ENCODE measurements around the gene HLA-F. TPM values are rescaled to one million over a fixed set of nuclear protein-coding genes. Genes with fewer than 3 reads are reported as not detected.

HLA-F gene
- total RNA-seq, 1 donor: 30.4 TPM

DNA sequence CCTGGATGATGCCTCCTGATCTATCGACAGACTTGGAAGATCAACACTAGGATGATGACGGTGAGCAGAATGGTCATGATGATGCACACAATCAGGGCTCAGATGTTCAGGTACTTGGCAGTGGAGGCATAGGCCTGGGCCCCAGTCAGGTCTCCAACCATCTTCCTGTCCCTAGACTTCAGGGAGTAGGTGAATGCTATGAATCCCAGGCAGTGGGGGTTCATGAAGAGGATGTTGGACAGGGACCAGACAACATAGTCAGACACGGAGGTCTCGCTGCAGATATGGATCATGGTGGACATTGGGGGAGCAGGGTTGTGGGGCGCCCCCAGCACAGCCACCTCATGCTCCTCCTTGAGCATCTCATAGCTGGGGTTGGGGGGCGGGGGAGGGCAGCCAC, 27.5 kb downstream of the HLA-F start:
- no peaks in the 10 kb centered on the region for H3K9me3 ChIP-seq (ENCODE audit: low read depth, low read length)
- no peak overlapping the region for H3K27ac ChIP-seq (ENCODE audit: low read depth, low read length)
- no peak for DNase-seq (ENCODE audit: insufficient read length, low spot score, missing footprints)
- H4K20me1 ChIP-seq (ENCODE audit: insufficient read depth, low read length): no peaks in the 10 kb centered on the region
- H3K27me3 ChIP-seq (ENCODE audit: insufficient read depth, low read length): no peaks in the 10 kb centered on the region
- peaks cover 3% of the 10 kb centered on the region for H3K4me1 ChIP-seq (ENCODE audit: insufficient read depth, low read length)
- H2AFZ ChIP-seq (ENCODE audit: low read length): no peak overlapping the region
- TF ChIP-seq, protein P1, sequence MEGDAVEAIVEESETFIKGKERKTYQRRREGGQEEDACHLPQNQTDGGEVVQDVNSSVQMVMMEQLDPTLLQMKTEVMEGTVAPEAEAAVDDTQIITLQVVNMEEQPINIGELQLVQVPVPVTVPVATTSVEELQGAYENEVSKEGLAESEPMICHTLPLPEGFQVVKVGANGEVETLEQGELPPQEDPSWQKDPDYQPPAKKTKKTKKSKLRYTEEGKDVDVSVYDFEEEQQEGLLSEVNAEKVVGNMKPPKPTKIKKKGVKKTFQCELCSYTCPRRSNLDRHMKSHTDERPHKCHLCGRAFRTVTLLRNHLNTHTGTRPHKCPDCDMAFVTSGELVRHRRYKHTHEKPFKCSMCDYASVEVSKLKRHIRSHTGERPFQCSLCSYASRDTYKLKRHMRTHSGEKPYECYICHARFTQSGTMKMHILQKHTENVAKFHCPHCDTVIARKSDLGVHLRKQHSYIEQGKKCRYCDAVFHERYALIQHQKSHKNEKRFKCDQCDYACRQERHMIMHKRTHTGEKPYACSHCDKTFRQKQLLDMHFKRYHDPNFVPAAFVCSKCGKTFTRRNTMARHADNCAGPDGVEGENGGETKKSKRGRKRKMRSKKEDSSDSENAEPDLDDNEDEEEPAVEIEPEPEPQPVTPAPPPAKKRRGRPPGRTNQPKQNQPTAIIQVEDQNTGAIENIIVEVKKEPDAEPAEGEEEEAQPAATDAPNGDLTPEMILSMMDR (IDR thresholded peaks at IDR 0.05; ENCODE audit: extremely low read depth, low read depth, low read length): no peak
- H3K79me2 ChIP-seq (ENCODE audit: insufficient read depth, low read length): no peaks in the 10 kb centered on the region
- no peaks in the 10 kb centered on the region for H3K36me3 ChIP-seq (ENCODE audit: insufficient read depth, low read length)
- no peak overlapping the region for H3K4me2 ChIP-seq (ENCODE audit: insufficient read depth, low read length)
- H3K4me3 ChIP-seq (ENCODE audit: insufficient read depth, low read length): no peak overlapping the region

GRCh38 chr6:29751480-29751879, 28.2 kb downstream of the HLA-F start:
- Histone ChIP-seq H3K27ac (ENCODE audit: low read depth, low read length) (no peak overlapping the region), H3K4me2 (ENCODE audit: insufficient read depth, low read length) (peak overlapping the region; percentile 91), H4K20me1 (ENCODE audit: insufficient read depth, low read length) (no peaks in the 10 kb centered on the region), H3K79me2 (ENCODE audit: insufficient read depth, low read length) (no peaks in the 10 kb centered on the region), H3K4me3 (ENCODE audit: insufficient read depth, low read length) (no peak overlapping the region), H3K36me3 (ENCODE audit: insufficient read depth, low read length) (no peaks in the 10 kb centered on the region), H2AFZ (ENCODE audit: low read length) (no peak overlapping the region), H3K9me3 (ENCODE audit: low read depth, low read length) (no peaks in the 10 kb centered on the region), H3K4me1 (ENCODE audit: insufficient read depth, low read length) (peaks cover 3% of the 10 kb centered on the region), H3K27me3 (ENCODE audit: insufficient read depth, low read length) (peaks cover 5% of the 10 kb centered on the region)
- TF ChIP-seq, protein P1 (IDR thresholded peaks at IDR 0.05; ENCODE audit: extremely low read depth, low read depth, low read length): no peak
- no peak for DNase-seq (ENCODE audit: insufficient read length, low spot score, missing footprints)

GRCh38 chr6:29752451-29753308, 29.4 kb downstream of the HLA-F start:
- Histone ChIP-seq H3K4me1 (ENCODE audit: insufficient read depth, low read length) (peaks cover 3% of the 10 kb centered on the region), H3K79me2 (ENCODE audit: insufficient read depth, low read length) (no peaks in the 10 kb centered on the region), H2AFZ (ENCODE audit: low read length) (peak overlapping the region; percentile 97), H3K9me3 (ENCODE audit: low read depth, low read length) (no peaks in the 10 kb centered on the region), H3K36me3 (ENCODE audit: insufficient read depth, low read length) (no peaks in the 10 kb centered on the region), H4K20me1 (ENCODE audit: insufficient read depth, low read length) (no peaks in the 10 kb centered on the region), H3K27me3 (ENCODE audit: insufficient read depth, low read length) (peaks cover 14% of the 10 kb centered on the region), H3K4me3 (ENCODE audit: insufficient read depth, low read length) (peak overlapping the region; percentile 86), H3K4me2 (ENCODE audit: insufficient read depth, low read length) (peak overlapping the region; percentile 91), H3K27ac (ENCODE audit: low read depth, low read length) (peak overlapping the region; percentile 64)
- peak; percentile 96 for DNase-seq (ENCODE audit: insufficient read length, low spot score, missing footprints)
- TF ChIP-seq, protein P1 (IDR thresholded peaks at IDR 0.05; ENCODE audit: extremely low read depth, low read depth, low read length): peak; percentile 97

DNA sequence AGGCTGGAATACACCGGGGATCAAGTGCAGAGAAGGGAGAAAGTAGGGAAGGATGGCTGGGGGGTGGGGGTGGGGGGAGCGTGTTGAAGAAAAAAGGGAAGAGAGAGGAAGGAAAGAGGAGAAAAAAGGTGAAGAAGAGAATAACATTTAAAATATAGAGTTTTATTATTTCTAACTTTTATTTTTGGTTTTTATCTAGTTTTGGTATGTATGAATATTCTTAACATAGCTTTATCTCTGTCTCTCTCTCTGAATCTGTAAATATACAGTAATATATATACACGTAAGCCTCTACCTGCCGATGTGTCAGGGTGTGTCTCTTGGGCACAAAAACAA, 30.0 kb downstream of the HLA-F start:
- H3K9me3 ChIP-seq (ENCODE audit: low read depth, low read length): no peaks in the 10 kb centered on the region
- TF ChIP-seq, protein P1 (IDR thresholded peaks at IDR 0.05; ENCODE audit: extremely low read depth, low read depth, low read length): no peak
- no peaks in the 10 kb centered on the region for H3K36me3 ChIP-seq (ENCODE audit: insufficient read depth, low read length)
- peak overlapping the region; percentile 86 for H3K4me3 ChIP-seq (ENCODE audit: insufficient read depth, low read length)
- H3K4me1 ChIP-seq (ENCODE audit: insufficient read depth, low read length): peaks cover 3% of the 10 kb centered on the region
- H4K20me1 ChIP-seq (ENCODE audit: insufficient read depth, low read length): no peaks in the 10 kb centered on the region
- H3K27me3 ChIP-seq (ENCODE audit: insufficient read depth, low read length): peaks cover 15% of the 10 kb centered on the region
- no peak for DNase-seq (ENCODE audit: insufficient read length, low spot score, missing footprints)
- no peak overlapping the region for H3K27ac ChIP-seq (ENCODE audit: low read depth, low read length)
- no peaks in the 10 kb centered on the region for H3K79me2 ChIP-seq (ENCODE audit: insufficient read depth, low read length)
- H2AFZ ChIP-seq (ENCODE audit: low read length): no peak overlapping the region
- peak overlapping the region; percentile 91 for H3K4me2 ChIP-seq (ENCODE audit: insufficient read depth, low read length)

Measured in osteoblast (primary cell).